ENCODE results near the gene SETD2. TPM values are rescaled to one million over a fixed set of nuclear protein-coding genes. Genes with fewer than 3 reads are reported as not detected.
A peak's percentile ranks its signal among the peaks of the same experiment; 100 is the strongest.

The SETD2 gene
- total RNA-seq, 2 experiments from 2014 or later: 55.7 to 74.5 TPM

- Histone ChIP-seq H3K79me2 (ENCODE audit: insufficient read depth, low read depth, low read length) (peaks cover 21% of the 10 kb centered on the region; the same call in 1 of the 2 replicates), H3K36me3 (ENCODE audit: insufficient read depth, low read length) (peaks cover 93% of the 10 kb centered on the region), H2AFZ (ENCODE audit: low read length) (no peak overlapping the region), H3K9me3 (ENCODE audit: low read length) (no peaks in the 10 kb centered on the region), H3K9me2 (ENCODE audit: insufficient read depth, low read length) (no peaks in the 10 kb centered on the region), H4K20me1 (ENCODE audit: insufficient read depth, low read length) (no peaks in the 10 kb centered on the region), H3K4me2 (ENCODE audit: low read length) (peak overlapping the region; percentile 35), H3K27ac (ENCODE audit: low read depth, low read length, poor library complexity, severe bottlenecking) (peak overlapping the region; percentile 51), H3K4me1 (ENCODE audit: insufficient read depth, low read length, poor library complexity, severe bottlenecking) (peaks cover 20% of the 10 kb centered on the region), H3K4me3 (ENCODE audit: low read depth, low read length, poor library complexity, severe bottlenecking) (no peak overlapping the region)
- peak; percentile 61 for DNase-seq (ENCODE audit: low spot score)
- no TSS peak for BruUV-seq (replicated peaks)
- intact Hi-C loops (cut with micrococcal nuclease; ENCODE audit: unreplicated experiment): no loop called here
- ChIA-PET CTCF (ENCODE audit: unreplicated experiment) (interaction anchor here (1.0 kb wide), 1 partner anchor 27 kb away, joined by 3 read pairs; no protein-coding TSS in a partner anchor), POLR2A (interaction anchor here (0.9 to 1.1 kb wide), 5 partner anchors 12 to 32 kb away, joined by 3 to 6 read pairs (median 4); no protein-coding TSS in a partner anchor)
- no peak for TF ChIP-seq EZH2phosphoT487 (IDR thresholded peaks at IDR 0.05; ENCODE audit: borderline replicate concordance, low read depth, low read length)
- no peak for TF ChIP-seq CTCF (conservative IDR thresholded peaks at IDR 0.05; ENCODE audit: low read length)
Measured at GRCh38 chr3:47113669-47114365, 50.1 kb downstream of the SETD2 start.

- no peaks in the 10 kb centered on the region for H4K20me1 ChIP-seq (ENCODE audit: insufficient read depth, low read length)
- ChIA-PET POLR2A (interaction anchor here (0.9 to 1.1 kb wide), 5 partner anchors 11 to 29 kb away, joined by 3 to 4 read pairs (median 3); no protein-coding TSS in a partner anchor), CTCF (ENCODE audit: unreplicated experiment) (no interaction called here)
- DNase-seq (ENCODE audit: low spot score): no peak
- BruUV-seq (replicated peaks): no TSS peak
- H3K27ac ChIP-seq (ENCODE audit: low read depth, low read length, poor library complexity, severe bottlenecking): no peak overlapping the region
- no peak overlapping the region for H3K4me3 ChIP-seq (ENCODE audit: low read depth, low read length, poor library complexity, severe bottlenecking)
- peaks cover 98% of the 10 kb centered on the region for H3K36me3 ChIP-seq (ENCODE audit: insufficient read depth, low read length)
- peaks cover 14% of the 10 kb centered on the region; the same call in 1 of the 2 replicates for H3K79me2 ChIP-seq (ENCODE audit: insufficient read depth, low read depth, low read length)
- H3K9me2 ChIP-seq (ENCODE audit: insufficient read depth, low read length): no peaks in the 10 kb centered on the region
- no peak overlapping the region for H2AFZ ChIP-seq (ENCODE audit: low read length)
- H3K9me3 ChIP-seq (ENCODE audit: low read length): no peaks in the 10 kb centered on the region
- TF ChIP-seq CTCF (conservative IDR thresholded peaks at IDR 0.05; ENCODE audit: low read length): no peak
- no peak for TF ChIP-seq EZH2phosphoT487 (IDR thresholded peaks at IDR 0.05; ENCODE audit: borderline replicate concordance, low read depth, low read length)
- no peak overlapping the region for H3K4me2 ChIP-seq (ENCODE audit: low read length)
- intact Hi-C loops (cut with micrococcal nuclease; ENCODE audit: unreplicated experiment): no loop called here
- peaks cover 20% of the 10 kb centered on the region for H3K4me1 ChIP-seq (ENCODE audit: insufficient read depth, low read length, poor library complexity, severe bottlenecking)
Measured at GRCh38 chr3:47112997-47113396, 50.9 kb downstream of the SETD2 start.

- CTCF ChIA-PET (ENCODE audit: unreplicated experiment): no interaction called here
- POLR2A ChIA-PET: no interaction called here
- no TSS peak for BruUV-seq (replicated peaks)
- H3K36me3 ChIP-seq (ENCODE audit: insufficient read depth, low read length): peaks cover 90% of the 10 kb centered on the region
- 0 out of 2 replicates have a peak, but pooled peaks cover 4% of the 10 kb centered on the region for H3K79me2 ChIP-seq (ENCODE audit: insufficient read depth, low read depth, low read length)
- no peak for DNase-seq (ENCODE audit: low spot score)
- H3K9me2 ChIP-seq (ENCODE audit: insufficient read depth, low read length): no peaks in the 10 kb centered on the region
- intact Hi-C loops (cut with micrococcal nuclease; ENCODE audit: unreplicated experiment): no loop called here
- no peak overlapping the region for H3K27ac ChIP-seq (ENCODE audit: low read depth, low read length, poor library complexity, severe bottlenecking)
- H3K9me3 ChIP-seq (ENCODE audit: low read length): no peaks in the 10 kb centered on the region
- TF ChIP-seq EZH2phosphoT487 (IDR thresholded peaks at IDR 0.05; ENCODE audit: borderline replicate concordance, low read depth, low read length): no peak
- H2AFZ ChIP-seq (ENCODE audit: low read length): no peak overlapping the region
- H3K4me2 ChIP-seq (ENCODE audit: low read length): no peak overlapping the region
- peaks cover 11% of the 10 kb centered on the region for H3K4me1 ChIP-seq (ENCODE audit: insufficient read depth, low read length, poor library complexity, severe bottlenecking)
- H3K4me3 ChIP-seq (ENCODE audit: low read depth, low read length, poor library complexity, severe bottlenecking): no peak overlapping the region
- no peaks in the 10 kb centered on the region for H4K20me1 ChIP-seq (ENCODE audit: insufficient read depth, low read length)
Measured at GRCh38 chr3:47109393-47109792, 54.5 kb downstream of the SETD2 start.
